ENCODE measurements around the gene VPS13A. TPM values are rescaled to one million over a fixed set of nuclear protein-coding genes. Genes with fewer than 3 reads are reported as not detected.
A peak's percentile ranks its signal among the peaks of the same experiment; 100 is the strongest.

VPS13A gene
- total RNA-seq, 1 experiment from 2014 or later, result 31.5 TPM

DNA sequence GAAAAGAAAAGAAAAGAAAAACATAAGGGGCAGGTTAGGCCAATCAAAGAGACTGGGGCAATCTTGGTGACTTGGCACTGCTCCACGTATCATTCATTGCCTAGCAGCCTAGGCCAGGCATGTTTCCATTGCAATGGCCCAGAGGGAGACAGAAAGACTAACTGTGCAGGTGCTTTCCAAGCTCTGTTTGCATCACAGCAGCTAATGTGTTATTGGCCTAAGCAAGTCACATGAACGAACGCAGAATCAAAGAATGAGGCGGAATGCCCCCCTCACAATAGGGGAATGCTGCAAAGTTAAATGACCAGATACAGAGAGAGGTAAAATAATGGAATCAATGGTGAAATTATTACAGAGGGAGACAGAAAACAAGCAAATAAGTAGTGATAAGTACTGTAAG, 11.1 kb upstream of the VPS13A start:
- H3K4me1 Mint-ChIP-seq, result peaks cover 10% of the 10 kb centered on the region
- ATAC-seq, result peak; percentile 72
- no peaks in the 10 kb centered on the region; the same call in 1 of the 2 replicates for H3K27me3 Mint-ChIP-seq (ENCODE audit: low read depth)
- ChIA-PET POLR2A (no interaction called here), CTCF (interaction anchor here (1.1 to 3.3 kb wide), 14 partner anchors 10 to 291 kb away, joined by 3 to 52 read pairs (median 4); partner anchors contain the start of gene VPS13A)
- peaks cover 3% of the 10 kb centered on the region; the same call in 1 of the 2 replicates for H3K36me3 Mint-ChIP-seq
- no peak for DNase-seq (ENCODE audit: low spot score)
- no peak overlapping the region for H3K4me3 Mint-ChIP-seq
- H3K9me3 Mint-ChIP-seq, result peaks cover 12% of the 10 kb centered on the region
- no peak for TF ChIP-seq ELF4 (CRISPR knock-in tag; IDR thresholded peaks at IDR 0.05; ENCODE audit: low read depth)
- TF ChIP-seq, protein P1, sequence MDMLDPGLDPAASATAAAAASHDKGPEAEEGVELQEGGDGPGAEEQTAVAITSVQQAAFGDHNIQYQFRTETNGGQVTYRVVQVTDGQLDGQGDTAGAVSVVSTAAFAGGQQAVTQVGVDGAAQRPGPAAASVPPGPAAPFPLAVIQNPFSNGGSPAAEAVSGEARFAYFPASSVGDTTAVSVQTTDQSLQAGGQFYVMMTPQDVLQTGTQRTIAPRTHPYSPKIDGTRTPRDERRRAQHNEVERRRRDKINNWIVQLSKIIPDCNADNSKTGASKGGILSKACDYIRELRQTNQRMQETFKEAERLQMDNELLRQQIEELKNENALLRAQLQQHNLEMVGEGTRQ (CRISPR knock-in tag; IDR thresholded peaks at IDR 0.05), result peak; percentile 47; the same call in 1 of the 2 replicates
- no peak overlapping the region; the same call in 1 of the 2 replicates for H3K27ac Mint-ChIP-seq

DNA sequence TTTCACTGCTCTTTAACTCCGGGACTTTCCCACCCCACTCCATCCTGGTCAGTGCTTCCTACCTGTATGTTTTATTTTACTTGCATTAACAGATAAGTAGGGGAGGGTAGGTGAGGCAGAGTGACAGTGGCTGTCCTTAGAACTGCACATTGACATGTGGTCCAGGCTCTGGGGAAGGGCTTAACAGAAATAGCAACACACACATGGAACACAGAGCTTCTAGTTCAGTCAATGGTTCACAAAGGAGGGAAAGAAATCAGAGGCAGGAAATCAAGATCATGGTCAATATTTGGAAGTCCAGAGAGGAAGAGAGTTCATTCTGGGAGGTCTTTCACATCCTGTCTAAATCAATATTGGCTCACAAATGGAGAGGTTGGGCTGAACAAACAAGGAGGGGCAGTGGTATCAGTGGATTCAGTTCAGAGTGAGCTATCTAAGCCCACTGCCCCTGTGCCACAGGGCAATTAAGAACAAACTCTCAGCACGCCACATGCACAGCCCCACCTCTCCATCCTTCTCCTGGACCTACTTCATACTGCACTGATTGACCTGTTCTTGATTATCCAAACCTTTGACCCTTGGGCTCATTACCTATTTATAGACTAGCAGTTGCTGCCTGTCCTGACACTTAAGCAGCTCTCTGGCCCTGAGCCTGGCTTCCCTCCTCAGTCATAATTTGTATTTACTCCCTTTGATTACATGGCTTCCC, 6.2 kb upstream of the VPS13A start:
- Mint-ChIP-seq H3K27me3 (ENCODE audit: low read depth) (peaks cover 7% of the 10 kb centered on the region), H3K4me1 (peaks cover 10% of the 10 kb centered on the region), H3K9me3 (no peaks in the 10 kb centered on the region), H3K36me3 (no peaks in the 10 kb centered on the region), H3K4me3 (no peak overlapping the region), H3K27ac (no peak overlapping the region)
- no peak for ATAC-seq
- POLR2A ChIA-PET, result no interaction called here
- CTCF ChIA-PET, result interaction anchor here (1.1 kb wide), 1 partner anchor 14 kb away, joined by 3 read pairs; no protein-coding TSS in a partner anchor
- DNase-seq (ENCODE audit: low spot score), result no peak
- TF ChIP-seq HMGA2 (CRISPR knock-in tag; IDR thresholded peaks at IDR 0.05) (no peak), GABPB1 (CRISPR knock-in tag; IDR thresholded peaks at IDR 0.05) (peak; percentile 59; the same call in 1 of the 2 replicates)

DNA sequence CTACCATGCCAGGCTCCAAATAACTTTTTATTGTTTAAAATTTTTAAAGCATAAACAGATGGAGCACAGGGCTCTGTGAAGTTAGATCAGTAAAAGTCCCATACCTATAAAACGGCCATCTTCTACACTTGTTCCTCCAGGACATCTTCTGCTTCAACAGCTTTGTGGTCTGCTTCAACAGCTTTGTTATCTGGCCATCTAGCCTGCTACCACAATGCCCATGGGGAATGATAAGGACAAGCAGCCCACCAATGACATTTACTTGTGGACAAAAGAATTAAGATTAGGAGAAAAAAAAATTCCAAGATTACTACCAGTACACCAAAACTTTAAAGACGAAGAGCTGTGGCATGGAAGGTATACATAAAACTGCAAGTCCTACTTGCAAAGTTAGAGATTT, 2.2 kb upstream of the VPS13A start:
- no peaks in the 10 kb centered on the region for H3K9me3 Mint-ChIP-seq
- no peak overlapping the region for H3K4me3 Mint-ChIP-seq
- H3K4me1 Mint-ChIP-seq, result peaks cover 20% of the 10 kb centered on the region
- CTCF ChIA-PET, result interaction anchor here (0.6 to 3.2 kb wide), 2 partner anchors 8 to 860 kb away, joined by 3 to 52 read pairs; no protein-coding TSS in a partner anchor
- no peak overlapping the region for H3K27ac Mint-ChIP-seq
- H3K27me3 Mint-ChIP-seq (ENCODE audit: low read depth), result peaks cover 7% of the 10 kb centered on the region
- TF ChIP-seq, protein P2, sequence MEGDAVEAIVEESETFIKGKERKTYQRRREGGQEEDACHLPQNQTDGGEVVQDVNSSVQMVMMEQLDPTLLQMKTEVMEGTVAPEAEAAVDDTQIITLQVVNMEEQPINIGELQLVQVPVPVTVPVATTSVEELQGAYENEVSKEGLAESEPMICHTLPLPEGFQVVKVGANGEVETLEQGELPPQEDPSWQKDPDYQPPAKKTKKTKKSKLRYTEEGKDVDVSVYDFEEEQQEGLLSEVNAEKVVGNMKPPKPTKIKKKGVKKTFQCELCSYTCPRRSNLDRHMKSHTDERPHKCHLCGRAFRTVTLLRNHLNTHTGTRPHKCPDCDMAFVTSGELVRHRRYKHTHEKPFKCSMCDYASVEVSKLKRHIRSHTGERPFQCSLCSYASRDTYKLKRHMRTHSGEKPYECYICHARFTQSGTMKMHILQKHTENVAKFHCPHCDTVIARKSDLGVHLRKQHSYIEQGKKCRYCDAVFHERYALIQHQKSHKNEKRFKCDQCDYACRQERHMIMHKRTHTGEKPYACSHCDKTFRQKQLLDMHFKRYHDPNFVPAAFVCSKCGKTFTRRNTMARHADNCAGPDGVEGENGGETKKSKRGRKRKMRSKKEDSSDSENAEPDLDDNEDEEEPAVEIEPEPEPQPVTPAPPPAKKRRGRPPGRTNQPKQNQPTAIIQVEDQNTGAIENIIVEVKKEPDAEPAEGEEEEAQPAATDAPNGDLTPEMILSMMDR (IDR thresholded peaks at IDR 0.05), result no peak
- TF ChIP-seq TP53 (CRISPR knock-in tag; IDR thresholded peaks at IDR 0.05) (no peak), TEAD1 (CRISPR knock-in tag; IDR thresholded peaks at IDR 0.05) (no peak), GABPB1 (CRISPR knock-in tag; IDR thresholded peaks at IDR 0.05) (no peak), NR2C2 (CRISPR knock-in tag; IDR thresholded peaks at IDR 0.05) (no peak), SOX15 (CRISPR knock-in tag; IDR thresholded peaks at IDR 0.05) (no peak)
- TF ChIP-seq, protein P3, sequence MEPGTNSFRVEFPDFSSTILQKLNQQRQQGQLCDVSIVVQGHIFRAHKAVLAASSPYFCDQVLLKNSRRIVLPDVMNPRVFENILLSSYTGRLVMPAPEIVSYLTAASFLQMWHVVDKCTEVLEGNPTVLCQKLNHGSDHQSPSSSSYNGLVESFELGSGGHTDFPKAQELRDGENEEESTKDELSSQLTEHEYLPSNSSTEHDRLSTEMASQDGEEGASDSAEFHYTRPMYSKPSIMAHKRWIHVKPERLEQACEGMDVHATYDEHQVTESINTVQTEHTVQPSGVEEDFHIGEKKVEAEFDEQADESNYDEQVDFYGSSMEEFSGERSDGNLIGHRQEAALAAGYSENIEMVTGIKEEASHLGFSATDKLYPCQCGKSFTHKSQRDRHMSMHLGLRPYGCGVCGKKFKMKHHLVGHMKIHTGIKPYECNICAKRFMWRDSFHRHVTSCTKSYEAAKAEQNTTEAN (CRISPR knock-in tag; IDR thresholded peaks at IDR 0.05), result no peak
- TF ChIP-seq, protein P4, sequence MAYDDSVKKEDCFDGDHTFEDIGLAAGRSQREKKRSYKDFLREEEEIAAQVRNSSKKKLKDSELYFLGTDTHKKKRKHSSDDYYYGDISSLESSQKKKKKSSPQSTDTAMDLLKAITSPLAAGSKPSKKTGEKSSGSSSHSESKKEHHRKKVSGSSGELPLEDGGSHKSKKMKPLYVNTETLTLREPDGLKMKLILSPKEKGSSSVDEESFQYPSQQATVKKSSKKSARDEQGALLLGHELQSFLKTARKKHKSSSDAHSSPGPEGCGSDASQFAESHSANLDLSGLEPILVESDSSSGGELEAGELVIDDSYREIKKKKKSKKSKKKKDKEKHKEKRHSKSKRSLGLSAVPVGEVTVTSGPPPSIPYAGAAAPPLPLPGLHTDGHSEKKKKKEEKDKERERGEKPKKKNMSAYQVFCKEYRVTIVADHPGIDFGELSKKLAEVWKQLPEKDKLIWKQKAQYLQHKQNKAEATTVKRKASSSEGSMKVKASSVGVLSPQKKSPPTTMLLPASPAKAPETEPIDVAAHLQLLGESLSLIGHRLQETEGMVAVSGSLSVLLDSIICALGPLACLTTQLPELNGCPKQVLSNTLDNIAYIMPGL (CRISPR knock-in tag; IDR thresholded peaks at IDR 0.05), result no peak
- TF ChIP-seq, protein P5, sequence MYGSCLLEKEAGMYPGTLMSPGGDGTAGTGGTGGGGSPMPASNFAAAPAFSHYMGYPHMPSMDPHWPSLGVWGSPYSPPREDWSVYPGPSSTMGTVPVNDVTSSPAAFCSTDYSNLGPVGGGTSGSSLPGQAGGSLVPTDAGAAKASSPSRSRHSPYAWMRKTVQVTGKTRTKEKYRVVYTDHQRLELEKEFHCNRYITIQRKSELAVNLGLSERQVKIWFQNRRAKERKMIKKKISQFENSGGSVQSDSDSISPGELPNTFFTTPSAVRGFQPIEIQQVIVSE (CRISPR knock-in tag; IDR thresholded peaks at IDR 0.05; ENCODE audit: borderline replicate concordance), result no peak
- TF ChIP-seq, protein P6, sequence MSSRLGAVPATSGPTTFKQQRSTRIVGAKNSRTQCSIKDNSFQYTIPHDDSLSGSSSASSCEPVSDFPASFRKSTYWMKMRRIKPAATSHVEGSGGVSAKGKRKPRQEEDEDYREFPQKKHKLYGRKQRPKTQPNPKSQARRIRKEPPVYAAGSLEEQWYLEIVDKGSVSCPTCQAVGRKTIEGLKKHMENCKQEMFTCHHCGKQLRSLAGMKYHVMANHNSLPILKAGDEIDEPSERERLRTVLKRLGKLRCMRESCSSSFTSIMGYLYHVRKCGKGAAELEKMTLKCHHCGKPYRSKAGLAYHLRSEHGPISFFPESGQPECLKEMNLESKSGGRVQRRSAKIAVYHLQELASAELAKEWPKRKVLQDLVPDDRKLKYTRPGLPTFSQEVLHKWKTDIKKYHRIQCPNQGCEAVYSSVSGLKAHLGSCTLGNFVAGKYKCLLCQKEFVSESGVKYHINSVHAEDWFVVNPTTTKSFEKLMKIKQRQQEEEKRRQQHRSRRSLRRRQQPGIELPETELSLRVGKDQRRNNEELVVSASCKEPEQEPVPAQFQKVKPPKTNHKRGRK (CRISPR knock-in tag; IDR thresholded peaks at IDR 0.05; ENCODE audit: borderline replicate concordance), result no peak
- H3K36me3 Mint-ChIP-seq, result no peaks in the 10 kb centered on the region
- ATAC-seq, result no peak
- POLR2A ChIA-PET, result no interaction called here
- no peak for DNase-seq (ENCODE audit: low spot score)

All from WTC11 (cell line).